CD1c-positive myeloid dendritic cell (primary cell): Measurements from ENCODE around the gene PIK3IP1.

Experiments used
- DNase-seq: peaks from one replicate; pipeline ENCODE4 v3.0.0-alpha.2; 2016; ENCODE audit errors: extremely low spot score

Gene PIK3IP1

GRCh38 chr22:31308181-31308580, 15.9 kb upstream of the PIK3IP1 start:
- DNase-seq: no peak

- no peak for DNase-seq
These were observed 12.9 kb upstream of the PIK3IP1 start for GRCh38 chr22:31305194-31305593.

GRCh38 chr22:31302537-31302936, 10.2 kb upstream of the PIK3IP1 start:
- DNase-seq: no peak

- DNase-seq: no peak
These were observed 9.7 kb upstream of the PIK3IP1 start for GRCh38 chr22:31302006-31302405.

GRCh38 chr22:31300896-31301295, 8.6 kb upstream of the PIK3IP1 start:
- DNase-seq: no peak

- peak; percentile 87 for DNase-seq
These were observed 3.8 kb upstream of the PIK3IP1 start for GRCh38 chr22:31295831-31296657.

GRCh38 chr22:31295360-31295759, 3.1 kb upstream of the PIK3IP1 start:
- peak; percentile 72 for DNase-seq

GRCh38 chr22:31291481-31292235, 630 bp downstream of the PIK3IP1 start:
- DNase-seq: peak; percentile 11

- peak; percentile 97 for DNase-seq
These were observed 1.5 kb downstream of the PIK3IP1 start for GRCh38 chr22:31290494-31291471.

GRCh38 chr22:31289344-31289743, 2.9 kb downstream of the PIK3IP1 start:
- DNase-seq: no peak

- DNase-seq: peak; percentile 42
These were observed 3.6 kb downstream of the PIK3IP1 start for GRCh38 chr22:31288496-31289240.

- DNase-seq: peak; percentile 32
These were observed 4.3 kb downstream of the PIK3IP1 start for GRCh38 chr22:31287818-31288495.

GRCh38 chr22:31286360-31287255, 5.7 kb downstream of the PIK3IP1 start:
- peak; percentile 74 for DNase-seq

- no peak for DNase-seq
These were observed 7.8 kb downstream of the PIK3IP1 start for GRCh38 chr22:31284281-31285155.

GRCh38 chr22:31282748-31283468, 9.4 kb downstream of the PIK3IP1 start:
- DNase-seq: no peak

- no peak for DNase-seq
These were observed 10.6 kb downstream of the PIK3IP1 start for GRCh38 chr22:31281733-31282132.

GRCh38 chr22:31279821-31280505, 12.3 kb downstream of the PIK3IP1 start:
- no peak for DNase-seq
